Tibial artery (tissue), 4 donors: ENCODE results near the gene KLHL29.

Experiments
- DNase-seq, 2 donors: peaks; one replicate each; pipeline ENCODE4 v3.0.0-alpha.2; 2019
- H3K27ac ChIP-seq, 2 donors: fragments of 200-600 bp; sonication (generic) in 1 of 2; 1 replicate in 1 of 2; 2 replicates in 1 of 2; pipeline ENCODE4 v1.5.1; 2018 to 2019; ENCODE audit warnings: mild to moderate bottlenecking in 1 of 2
- H3K27me3 ChIP-seq, 2 donors: fragments of 200-600 bp; sonication (generic) in 1 of 2; one replicate each; pipeline versions ENCODE4 v1.5.1 to v1.6.0; 2016 to 2019
- H3K36me3 ChIP-seq, 3 donors: fragments of 200-600 bp; sonication (generic) in 2 of 3; one replicate each; pipeline ENCODE4 v1.5.1; 2016 to 2019; ENCODE audit warnings: mild to moderate bottlenecking in 2 of 3
- H3K4me1 ChIP-seq, 4 donors: fragments of 200-600 bp; sonication (generic) in 2 of 4; 1 replicate in 3 of 4; 2 replicates in 1 of 4; pipeline ENCODE4 v1.5.1; 2016 to 2019
- H3K4me3 ChIP-seq, 2 donors: fragments of 200-600 bp; sonication (generic) in 1 of 2; 1 replicate in 1 of 2; 2 replicates in 1 of 2; pipeline ENCODE4 v1.5.1; 2018 to 2019; ENCODE audit warnings: mild to moderate bottlenecking in 2 of 2
- H3K9me3 ChIP-seq, 3 donors: fragments of 200-600 bp; sonication (generic) in 1 of 3; one replicate each; pipeline ENCODE4 v1.5.1; 2016 to 2019
- intact Hi-C: fragments of 100-400 bp; cut with DNase I; formaldehyde crosslinking; loops from one replicate; pipeline ENCODE4 v1.15.0; 2023; ENCODE audit warnings: low total_unique reads
- TF ChIP-seq, protein P1 (sequence below), 2 experiments: fragments of 200-600 bp in 1 of 2; fragments of 450-650 bp in 1 of 2; IDR thresholded peaks; one replicate each; pipeline ENCODE4 v1.5.1; 2017 to 2019; ENCODE audit warnings: antibody characterized with exemption in 2 of 2, mild to moderate bottlenecking in 1 of 2, moderate library complexity in 1 of 2

The KLHL29 gene

DNA sequence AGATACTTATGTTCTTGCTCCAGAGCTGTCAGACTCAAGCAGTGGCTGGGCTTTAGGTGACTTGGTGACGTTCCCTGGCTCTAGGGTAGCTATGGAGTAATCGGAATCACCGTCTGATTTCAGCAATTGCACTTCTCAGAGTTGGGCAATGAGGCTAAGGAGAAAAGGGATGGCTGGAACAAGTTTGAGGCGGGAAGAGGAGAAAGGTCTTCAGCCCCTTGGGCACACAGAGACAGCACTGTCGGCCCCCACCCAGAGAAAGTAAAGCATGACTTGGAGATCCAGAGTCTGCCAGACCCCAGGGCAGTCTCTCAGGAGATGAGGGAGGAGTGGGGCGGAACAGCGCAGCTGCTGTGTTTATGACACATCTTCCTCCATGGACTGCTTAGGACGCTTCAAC, 114.5 kb downstream of the KLHL29 start:
- intact Hi-C loops = loop anchor here (5.0 kb wide), 1 partner anchor 112 kb away; the partner anchor contains the start of gene KLHL29
- TF ChIP-seq, protein P1, sequence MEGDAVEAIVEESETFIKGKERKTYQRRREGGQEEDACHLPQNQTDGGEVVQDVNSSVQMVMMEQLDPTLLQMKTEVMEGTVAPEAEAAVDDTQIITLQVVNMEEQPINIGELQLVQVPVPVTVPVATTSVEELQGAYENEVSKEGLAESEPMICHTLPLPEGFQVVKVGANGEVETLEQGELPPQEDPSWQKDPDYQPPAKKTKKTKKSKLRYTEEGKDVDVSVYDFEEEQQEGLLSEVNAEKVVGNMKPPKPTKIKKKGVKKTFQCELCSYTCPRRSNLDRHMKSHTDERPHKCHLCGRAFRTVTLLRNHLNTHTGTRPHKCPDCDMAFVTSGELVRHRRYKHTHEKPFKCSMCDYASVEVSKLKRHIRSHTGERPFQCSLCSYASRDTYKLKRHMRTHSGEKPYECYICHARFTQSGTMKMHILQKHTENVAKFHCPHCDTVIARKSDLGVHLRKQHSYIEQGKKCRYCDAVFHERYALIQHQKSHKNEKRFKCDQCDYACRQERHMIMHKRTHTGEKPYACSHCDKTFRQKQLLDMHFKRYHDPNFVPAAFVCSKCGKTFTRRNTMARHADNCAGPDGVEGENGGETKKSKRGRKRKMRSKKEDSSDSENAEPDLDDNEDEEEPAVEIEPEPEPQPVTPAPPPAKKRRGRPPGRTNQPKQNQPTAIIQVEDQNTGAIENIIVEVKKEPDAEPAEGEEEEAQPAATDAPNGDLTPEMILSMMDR (IDR thresholded peaks at IDR 0.05) = no peak
- Histone ChIP-seq H3K4me1 (peaks cover 0 to 75% (median 61%) of the 10 kb centered on the region in 4 donors), H3K27ac (peak overlapping the region; percentile 57 to 71), H3K36me3 (no peaks in the 10 kb centered on the region), H3K9me3 (no peaks in the 10 kb centered on the region), H3K27me3 (no peaks in the 10 kb centered on the region), H3K4me3 (no peak overlapping the region)
- DNase-seq = no peak

GRCh38 chr2:23500836-23501235, 115.9 kb downstream of the KLHL29 start:
- H3K4me3 ChIP-seq = no peak overlapping the region
- H3K9me3 ChIP-seq = no peaks in the 10 kb centered on the region
- no peak overlapping the region for H3K27ac ChIP-seq
- intact Hi-C loops = loop anchor here (2.0 to 10.0 kb wide), 2 partner anchors 14 to 64 kb away; no protein-coding TSS in a partner anchor
- H3K27me3 ChIP-seq = no peaks in the 10 kb centered on the region
- DNase-seq = no peak
- no peaks in the 10 kb centered on the region for H3K36me3 ChIP-seq
- TF ChIP-seq, protein P1 (IDR thresholded peaks at IDR 0.05) = no peak
- peaks cover 0 to 82% (median 62%) of the 10 kb centered on the region in 4 donors for H3K4me1 ChIP-seq

DNA sequence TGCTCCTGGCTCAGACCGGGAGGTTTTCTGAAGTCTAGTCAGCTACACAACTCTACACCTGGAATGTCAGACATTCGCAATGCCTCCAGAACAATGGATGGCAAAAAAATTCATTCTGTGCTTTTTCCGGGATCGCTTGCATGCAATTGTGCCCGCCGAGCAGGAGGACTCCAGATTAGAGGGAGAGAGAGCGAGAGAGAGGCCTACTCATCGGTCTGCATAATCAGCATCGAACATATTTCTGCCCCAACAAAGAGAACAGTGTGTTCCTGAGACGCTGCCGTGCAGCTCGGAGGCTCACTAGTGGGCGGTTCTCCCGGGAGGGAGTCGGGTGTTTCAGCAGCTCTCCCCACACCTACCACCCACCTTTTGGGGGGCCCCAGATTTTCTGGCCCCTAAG, 117.1 kb downstream of the KLHL29 start:
- Histone ChIP-seq H3K4me1 (peaks cover 0 to 82% (median 60%) of the 10 kb centered on the region in 4 donors), H3K9me3 (no peaks in the 10 kb centered on the region), H3K27me3 (no peaks in the 10 kb centered on the region), H3K27ac (peak overlapping the region; percentile 45 to 65), H3K4me3 (no peak overlapping the region), H3K36me3 (no peaks in the 10 kb centered on the region)
- TF ChIP-seq, protein P1 (IDR thresholded peaks at IDR 0.05) = no peak
- DNase-seq = no peak
- intact Hi-C loops = loop anchor here (10.0 kb wide), 1 partner anchor 63 kb away; no protein-coding TSS in a partner anchor

- Histone ChIP-seq H3K27me3 (no peaks in the 10 kb centered on the region), H3K9me3 (no peaks in the 10 kb centered on the region), H3K4me1 (peaks cover 0 to 82% (median 60%) of the 10 kb centered on the region in 4 donors), H3K4me3 (no peak overlapping the region), H3K36me3 (no peaks in the 10 kb centered on the region), H3K27ac (peak overlapping the region; percentile 45 to 65)
- no peak for DNase-seq
- TF ChIP-seq, protein P1 (IDR thresholded peaks at IDR 0.05) = no peak
- intact Hi-C loops = loop anchor here (10.0 kb wide), 1 partner anchor 62 kb away; no protein-coding TSS in a partner anchor
Measured at GRCh38 chr2:23503097-23503496, 118.1 kb downstream of the KLHL29 start.

DNA sequence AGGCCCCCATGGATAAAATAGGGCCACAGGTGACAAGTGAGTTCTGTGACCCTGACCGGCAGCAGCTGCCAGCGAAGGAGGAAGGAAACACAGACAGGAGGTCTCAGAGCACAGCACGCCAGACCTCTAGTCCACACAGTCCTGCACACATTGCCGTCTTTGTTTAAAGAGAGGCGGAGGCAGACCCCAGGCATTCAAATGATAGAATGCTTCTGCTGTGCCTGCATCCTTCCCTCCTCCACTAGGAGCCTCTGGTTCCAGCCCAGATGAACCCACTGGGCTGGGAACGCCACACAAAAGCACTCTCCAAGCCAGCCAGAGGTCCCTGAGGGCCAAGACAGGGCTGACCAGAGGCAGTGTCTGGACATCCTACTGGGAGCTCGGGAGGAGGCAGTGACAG, 118.7 kb downstream of the KLHL29 start:
- Histone ChIP-seq H3K9me3 (no peaks in the 10 kb centered on the region), H3K4me1 (peaks cover 0 to 82% (median 58%) of the 10 kb centered on the region in 4 donors), H3K27me3 (no peaks in the 10 kb centered on the region), H3K4me3 (no peak overlapping the region), H3K27ac (peak overlapping the region; percentile 45 to 65), H3K36me3 (no peaks in the 10 kb centered on the region)
- intact Hi-C loops = loop anchor here (10.0 kb wide), 1 partner anchor 61 kb away; no protein-coding TSS in a partner anchor
- DNase-seq = no peak
- TF ChIP-seq, protein P1 (IDR thresholded peaks at IDR 0.05) = no peak
